ENCODE measurements around the gene PPP6R2.

The PPP6R2 gene

DNA sequence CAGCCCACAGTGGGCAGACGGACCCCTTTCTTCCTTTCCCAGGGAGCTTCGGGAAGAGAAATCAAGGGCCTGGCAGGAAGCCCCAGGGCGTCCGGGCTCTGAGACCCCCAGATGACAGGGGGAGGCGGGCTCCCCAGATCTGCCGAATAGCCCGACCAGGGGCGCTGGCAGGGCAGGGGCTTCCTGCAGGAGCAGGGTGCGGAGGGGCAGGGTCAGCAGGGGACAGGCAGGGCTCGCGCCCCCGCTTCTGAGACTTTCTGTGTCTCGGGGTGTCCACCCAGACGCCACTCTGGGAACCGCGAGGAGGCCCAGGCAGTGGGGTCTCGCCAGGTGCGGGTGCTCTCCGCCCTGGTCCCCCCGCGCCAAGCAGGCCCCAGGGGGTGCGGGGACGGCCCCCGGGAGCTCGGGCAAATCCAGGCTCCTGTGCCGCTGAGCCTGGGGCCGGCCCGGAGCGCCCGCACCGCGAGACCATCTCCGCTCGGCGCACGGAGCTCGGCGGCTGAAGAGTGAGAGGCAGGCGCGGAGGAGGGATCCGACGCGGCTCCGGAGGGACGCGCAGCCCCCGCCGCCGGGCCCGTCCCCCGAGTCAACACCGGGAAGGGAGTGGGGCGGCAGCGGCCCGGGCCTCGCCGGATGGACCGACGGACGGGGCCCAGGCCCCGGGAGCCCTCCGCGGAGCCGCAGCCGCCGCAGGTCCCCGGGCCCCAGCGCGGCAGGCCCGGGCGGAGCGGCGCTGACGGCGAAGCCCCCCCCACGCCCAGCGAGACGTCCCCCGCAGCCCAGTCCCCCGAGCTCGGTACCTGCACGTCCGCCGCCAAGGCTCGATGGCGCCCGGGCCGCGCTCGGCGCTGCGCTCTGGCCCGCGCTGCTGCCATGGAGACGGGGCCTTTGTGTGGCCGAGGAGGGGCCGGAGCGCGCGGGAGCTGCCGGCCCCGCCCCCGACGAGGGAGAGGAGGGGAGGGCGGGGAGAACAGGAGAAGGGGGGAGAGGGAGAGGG, 36.1 kb upstream of the PPP6R2 start, which contains the start of gene PLXNB2:
TSS of gene PLXNB2 (minus strand) at position 894 of the 997 bp plus-strand sequence. CDS start 17,062 bp downstream, outside the sequence.
- DNase-seq, result no peak

GRCh38 chr22:50307890-50308596, 35.1 kb upstream of the PPP6R2 start:
- DNase-seq, result no peak

- no peak for DNase-seq
These were observed 34.6 kb upstream of the PPP6R2 start for GRCh38 chr22:50308597-50308935.

DNA sequence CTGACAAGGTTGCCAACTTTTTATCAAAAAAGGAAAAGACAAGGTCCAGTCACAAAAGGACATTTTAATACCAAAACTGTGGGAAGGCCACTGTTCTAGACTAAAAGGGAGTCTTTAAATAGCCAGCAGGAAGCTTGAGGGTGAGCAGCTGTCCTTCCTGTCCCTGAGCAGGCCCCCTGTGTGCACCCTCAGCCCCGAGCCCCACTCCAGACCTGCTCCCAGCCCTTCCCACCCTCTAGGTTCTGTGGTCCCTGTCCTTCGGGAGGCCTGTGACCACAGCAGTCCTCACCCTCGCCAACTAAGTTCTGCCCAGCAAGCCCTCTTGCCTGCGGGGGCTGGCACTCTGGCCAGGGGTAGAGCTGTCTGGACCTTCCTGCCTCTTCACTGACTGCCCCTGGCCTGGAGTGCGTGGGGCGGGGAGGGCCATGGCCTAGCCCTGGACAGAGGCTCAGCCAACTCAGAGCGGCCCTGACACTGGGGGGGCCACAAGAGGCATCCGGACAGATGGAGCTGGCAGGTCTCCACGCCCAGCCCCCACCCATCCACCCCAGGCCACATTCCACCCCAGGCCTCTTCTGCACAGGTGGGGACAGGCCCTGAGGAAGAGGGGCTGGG, 34.0 kb upstream of the PPP6R2 start:
- no peak for DNase-seq

GRCh38 chr22:50309601-50309991, 33.5 kb upstream of the PPP6R2 start:
- DNase-seq, result no peak

DNA sequence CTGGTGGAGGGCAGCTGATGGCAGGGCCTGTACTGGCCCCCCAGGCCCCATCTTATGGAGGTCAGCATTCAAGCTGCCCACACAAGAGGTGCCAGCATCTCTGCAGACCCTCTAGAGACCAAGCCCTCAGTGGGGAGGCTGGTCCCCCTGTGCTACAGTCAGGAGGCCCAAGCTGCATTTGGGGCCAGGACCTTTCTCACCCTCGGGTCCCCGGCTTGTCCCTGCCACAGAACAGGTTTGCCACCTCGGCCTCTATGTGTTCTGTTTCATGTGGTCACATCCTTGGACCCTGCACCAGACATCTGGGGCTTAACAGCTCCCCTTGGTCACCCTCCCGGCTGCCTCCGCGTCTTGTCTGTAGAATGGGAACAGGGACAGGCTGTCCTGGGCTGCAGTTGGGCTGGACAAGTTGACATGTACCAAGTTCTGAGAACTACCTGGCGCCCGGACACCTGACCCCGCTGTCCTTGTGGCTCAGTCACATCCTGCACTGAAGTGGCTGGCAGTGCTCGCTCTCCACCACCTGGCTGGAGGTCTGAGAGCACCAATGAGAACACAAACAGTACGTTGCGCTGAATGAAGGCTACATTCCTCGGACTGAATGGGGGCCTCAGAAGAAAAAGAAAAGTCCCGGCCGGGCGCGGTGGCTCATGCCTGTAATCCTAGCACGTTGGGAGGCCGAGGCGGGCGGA, 33.0 kb upstream of the PPP6R2 start:
- no peak for DNase-seq

- no peak for DNase-seq
These were observed 32.1 kb upstream of the PPP6R2 start for GRCh38 chr22:50310949-50311444.

- DNase-seq, result no peak
These were observed 31.3 kb upstream of the PPP6R2 start for GRCh38 chr22:50311606-50312351.

GRCh38 chr22:50312371-50312770, 30.8 kb upstream of the PPP6R2 start:
- DNase-seq, result no peak

DNA sequence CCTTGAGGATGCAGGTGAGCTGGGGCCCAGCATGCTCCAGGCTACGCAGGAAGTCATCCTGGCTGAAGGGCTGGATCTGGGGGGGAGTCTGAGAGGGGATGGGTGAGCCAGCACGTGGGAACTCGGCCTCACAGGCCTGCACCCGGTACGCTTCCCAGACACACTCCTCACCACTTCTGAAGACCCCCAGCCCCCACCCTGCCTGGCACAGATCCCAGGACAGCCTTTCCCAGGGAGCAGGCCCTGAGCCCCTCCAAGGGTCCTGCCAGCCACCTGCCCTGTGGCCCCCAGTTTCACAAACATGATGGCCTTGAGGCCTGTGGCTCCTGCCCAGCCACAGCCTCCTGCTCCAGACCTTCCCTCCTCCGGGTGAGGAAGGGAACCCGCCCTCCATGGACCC, 30.1 kb upstream of the PPP6R2 start:
- no peak for DNase-seq

DNA sequence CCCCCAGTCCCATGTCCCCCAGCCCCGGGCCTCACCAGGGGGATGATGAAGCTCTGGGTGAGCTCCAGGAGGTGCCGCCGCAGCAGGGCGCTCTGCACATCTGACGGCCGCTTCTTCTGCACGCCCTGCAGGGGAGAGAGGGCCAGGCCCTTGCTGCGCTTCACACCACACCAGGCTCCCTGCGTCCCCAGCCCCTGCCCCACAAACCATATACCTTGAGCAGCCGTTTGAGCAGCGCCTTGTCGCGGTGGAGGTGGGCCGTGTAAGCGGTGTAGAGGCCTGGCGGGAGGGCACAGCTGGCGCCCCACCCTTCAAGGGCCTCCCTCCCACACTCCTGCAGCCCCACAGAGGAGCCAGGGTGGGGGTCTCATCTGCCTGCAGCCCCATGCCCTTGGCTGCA, 29.5 kb upstream of the PPP6R2 start:
- DNase-seq, result no peak

- no peak for DNase-seq
These were observed 29.1 kb upstream of the PPP6R2 start for GRCh38 chr22:50314081-50314454.

- peak; percentile 70 for DNase-seq
These were observed 28.5 kb upstream of the PPP6R2 start for GRCh38 chr22:50314455-50315288.

DNA sequence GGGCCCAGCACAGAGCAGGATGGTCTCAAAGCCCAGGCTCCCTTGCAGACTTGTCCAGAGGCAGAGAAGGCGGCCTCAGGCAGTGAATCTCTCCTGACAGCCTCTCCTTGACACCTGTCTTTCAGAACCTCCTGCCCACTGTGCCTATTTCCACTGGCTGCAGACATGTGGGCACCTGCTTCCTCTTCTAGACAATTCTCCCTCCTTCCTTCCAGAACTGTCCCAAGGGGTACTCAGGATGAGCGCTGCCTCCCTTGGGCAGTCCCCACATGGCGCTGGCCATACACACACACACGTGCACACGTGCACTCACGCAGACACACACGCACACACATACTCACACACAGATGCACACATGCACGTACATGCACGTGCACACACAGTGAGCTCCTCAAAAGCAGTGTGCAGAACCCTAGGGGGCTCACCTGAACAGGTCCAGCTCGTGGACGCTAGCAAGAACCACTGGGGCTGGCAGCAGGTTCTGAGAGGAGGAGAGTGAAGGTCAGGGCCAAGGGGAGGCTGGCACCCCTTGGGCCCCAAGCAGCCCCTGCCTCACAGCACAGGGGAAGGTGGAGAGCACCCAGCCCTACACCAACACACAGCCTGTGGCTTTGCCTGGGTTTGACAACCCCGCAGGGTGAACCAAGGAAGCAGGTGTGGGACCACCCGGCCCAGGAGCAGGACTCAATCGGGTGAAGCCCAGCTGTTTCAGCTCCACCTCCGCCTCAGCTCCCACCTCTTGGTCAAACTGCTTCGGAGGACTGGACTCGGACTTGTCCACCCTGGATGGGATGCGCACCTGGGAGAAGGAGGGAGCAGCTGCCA, 27.6 kb upstream of the PPP6R2 start:
- DNase-seq, result no peak

- no peak for DNase-seq
These were observed 26.7 kb upstream of the PPP6R2 start for GRCh38 chr22:50316114-50317065.

DNA sequence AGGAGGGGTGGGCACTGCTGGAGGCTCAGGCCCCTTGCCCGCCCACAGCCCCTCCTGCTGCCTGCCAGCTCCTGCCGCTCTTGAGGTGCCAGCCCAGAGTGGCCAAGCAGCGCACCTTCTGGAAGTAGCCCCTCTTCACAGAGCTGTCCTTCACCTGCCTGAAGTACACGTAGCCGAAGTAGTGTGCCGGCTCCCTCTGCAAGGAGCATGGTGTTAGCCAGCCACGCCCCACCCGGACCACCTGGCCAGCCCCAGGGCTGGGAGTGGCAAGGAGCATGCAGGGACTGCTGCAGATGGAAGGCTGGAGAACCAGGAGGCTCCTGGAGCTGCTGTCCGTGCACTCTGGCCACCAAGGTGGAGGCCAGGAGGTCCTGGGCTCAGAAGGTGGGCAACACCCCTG, 25.9 kb upstream of the PPP6R2 start:
- no peak for DNase-seq

- no peak for DNase-seq
These were observed 25.5 kb upstream of the PPP6R2 start for GRCh38 chr22:50317674-50318073.

DNA sequence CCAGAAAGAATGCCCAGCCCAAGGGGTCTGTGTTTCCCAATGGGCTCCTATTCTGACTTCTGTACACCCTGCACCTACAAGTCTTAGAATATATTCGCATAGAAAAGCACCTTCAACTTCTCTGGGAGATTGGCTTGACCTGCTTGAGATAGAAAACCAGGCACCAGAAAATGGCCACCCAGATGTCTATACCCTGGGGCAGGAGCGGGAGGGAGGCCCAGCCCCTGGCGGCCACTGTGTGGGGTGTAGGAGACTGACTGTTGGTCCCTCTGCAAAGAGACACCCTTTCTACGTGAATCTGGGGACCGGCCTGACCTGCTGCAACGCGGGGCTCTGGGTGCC, 24.8 kb upstream of the PPP6R2 start:
- DNase-seq, result no peak
